Measurements from ENCODE around the gene SERPINA10. TPM values are rescaled to one million over a fixed set of nuclear protein-coding genes. Genes with fewer than 3 reads are reported as not detected.

SERPINA10 gene
- total RNA-seq, 6 donors from 2014 or later, result 0.10 TPM; not detected in 5

DNA sequence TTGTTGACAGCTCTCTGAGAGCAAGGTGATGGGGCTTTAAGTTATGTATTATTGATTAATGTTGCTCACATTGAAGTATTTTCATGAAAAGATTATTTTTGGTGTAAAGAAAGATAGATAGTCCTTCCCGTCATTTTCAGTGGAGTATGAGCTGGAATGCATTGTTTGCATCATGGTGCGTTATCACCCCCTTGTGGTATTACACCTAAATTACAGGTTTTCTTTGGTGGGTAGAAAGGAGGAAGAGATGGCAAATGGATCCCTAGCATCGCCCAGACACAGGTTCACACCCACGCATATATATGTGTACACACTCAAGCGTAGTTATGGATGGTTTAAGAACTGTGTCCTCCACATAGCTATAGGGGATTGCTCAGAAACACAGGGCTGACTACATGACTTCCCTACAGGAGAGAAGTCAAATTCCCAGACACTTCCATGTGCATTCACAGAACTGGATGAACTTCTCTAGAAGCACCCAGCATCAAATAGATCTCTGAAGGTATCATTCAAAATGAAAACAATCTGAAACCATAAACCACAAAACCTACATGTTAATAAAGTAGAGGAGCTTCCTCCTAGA, 14.4 kb upstream of the SERPINA10 start:
- ATAC-seq (ENCODE audit: low FRiP score in 2 of 2) (no peak), DNase-seq (no peak)
- 31 to 48% methylated on average over 5 of the region's 5 CpGs for WGBS, 2 donors
- Histone ChIP-seq H3K36me3 (no peaks in the 10 kb centered on the region), H3K4me1 (no peaks in the 10 kb centered on the region), H3K27me3 (no peaks in the 10 kb centered on the region), H3K4me3 (no peak overlapping the region), H3K27ac (no peak overlapping the region), H3K9me3 (peaks cover 0 to 8% (median 3%) of the 10 kb centered on the region in 4 donors)
- no peak for TF ChIP-seq POLR2A (IDR thresholded peaks at IDR 0.05)
- TF ChIP-seq, protein P1, sequence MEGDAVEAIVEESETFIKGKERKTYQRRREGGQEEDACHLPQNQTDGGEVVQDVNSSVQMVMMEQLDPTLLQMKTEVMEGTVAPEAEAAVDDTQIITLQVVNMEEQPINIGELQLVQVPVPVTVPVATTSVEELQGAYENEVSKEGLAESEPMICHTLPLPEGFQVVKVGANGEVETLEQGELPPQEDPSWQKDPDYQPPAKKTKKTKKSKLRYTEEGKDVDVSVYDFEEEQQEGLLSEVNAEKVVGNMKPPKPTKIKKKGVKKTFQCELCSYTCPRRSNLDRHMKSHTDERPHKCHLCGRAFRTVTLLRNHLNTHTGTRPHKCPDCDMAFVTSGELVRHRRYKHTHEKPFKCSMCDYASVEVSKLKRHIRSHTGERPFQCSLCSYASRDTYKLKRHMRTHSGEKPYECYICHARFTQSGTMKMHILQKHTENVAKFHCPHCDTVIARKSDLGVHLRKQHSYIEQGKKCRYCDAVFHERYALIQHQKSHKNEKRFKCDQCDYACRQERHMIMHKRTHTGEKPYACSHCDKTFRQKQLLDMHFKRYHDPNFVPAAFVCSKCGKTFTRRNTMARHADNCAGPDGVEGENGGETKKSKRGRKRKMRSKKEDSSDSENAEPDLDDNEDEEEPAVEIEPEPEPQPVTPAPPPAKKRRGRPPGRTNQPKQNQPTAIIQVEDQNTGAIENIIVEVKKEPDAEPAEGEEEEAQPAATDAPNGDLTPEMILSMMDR (IDR thresholded peaks at IDR 0.05), result no peak
- TF ChIP-seq POLR2AphosphoS5 (IDR thresholded peaks at IDR 0.05), result no peak
- TF ChIP-seq EP300 (IDR thresholded peaks at IDR 0.05), result no peak

DNA sequence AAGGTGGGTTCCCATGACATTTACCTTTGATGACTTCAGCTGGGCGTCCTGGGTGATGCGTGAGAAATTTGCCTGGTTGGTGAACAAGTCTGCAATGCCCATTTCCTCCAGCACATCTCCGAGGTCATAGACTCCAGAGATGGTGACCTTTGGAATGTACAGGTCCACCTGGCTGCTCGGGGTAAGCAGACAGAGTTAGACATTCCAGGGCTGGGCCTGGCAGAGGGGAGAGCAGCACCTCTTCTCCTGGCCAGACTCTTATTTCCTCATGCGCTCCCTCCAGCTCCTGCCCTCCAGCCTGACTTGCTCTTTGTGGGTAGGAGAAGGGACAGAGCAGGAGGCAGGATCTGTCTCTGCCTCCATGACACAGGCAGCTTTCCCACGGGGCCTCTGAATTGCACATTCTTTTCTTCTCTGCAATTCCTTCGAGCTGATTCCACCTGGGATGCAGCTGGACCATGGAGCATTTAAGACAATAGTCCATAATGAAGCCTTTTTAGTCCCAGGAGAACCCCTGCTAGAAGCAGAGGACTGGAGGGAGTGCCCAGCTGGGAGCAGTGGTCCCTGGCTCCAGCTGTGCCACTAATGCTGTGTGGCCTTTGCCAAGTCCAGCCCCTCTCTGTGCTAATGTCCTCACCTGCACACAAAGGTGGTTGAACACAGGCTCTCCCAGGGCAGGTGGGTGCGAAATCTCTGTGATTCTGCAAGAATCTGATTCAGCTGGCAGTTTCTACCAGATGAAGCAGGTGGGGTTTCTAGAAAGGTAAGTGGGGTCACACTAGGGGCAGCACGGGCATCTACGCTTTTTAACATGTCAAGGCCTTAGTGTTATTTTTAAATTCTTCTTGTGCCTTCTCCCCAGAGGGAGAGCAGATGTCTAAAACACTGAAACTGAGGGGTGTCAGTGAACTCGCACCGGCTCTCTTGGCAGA, 13.2 kb upstream of the SERPINA10 start:
- ATAC-seq (ENCODE audit: low FRiP score in 2 of 2), result no peak
- H3K9me3 ChIP-seq, result peaks cover 0 to 8% (median 3%) of the 10 kb centered on the region in 4 donors
- no peak overlapping the region for H3K27ac ChIP-seq
- TF ChIP-seq, protein P1 (IDR thresholded peaks at IDR 0.05), result no peak
- TF ChIP-seq POLR2AphosphoS5 (IDR thresholded peaks at IDR 0.05) (no peak), POLR2A (IDR thresholded peaks at IDR 0.05) (no peak), EP300 (IDR thresholded peaks at IDR 0.05) (no peak)
- no peaks in the 10 kb centered on the region for H3K36me3 ChIP-seq
- DNase-seq, result no peak
- H3K4me1 ChIP-seq, result no peaks in the 10 kb centered on the region
- no peak overlapping the region for H3K4me3 ChIP-seq
- no peaks in the 10 kb centered on the region for H3K27me3 ChIP-seq
- 71 to 86% methylated on average over 12 of the region's 12 CpGs for whole genome bisulfite sequencing, 2 donors

DNA sequence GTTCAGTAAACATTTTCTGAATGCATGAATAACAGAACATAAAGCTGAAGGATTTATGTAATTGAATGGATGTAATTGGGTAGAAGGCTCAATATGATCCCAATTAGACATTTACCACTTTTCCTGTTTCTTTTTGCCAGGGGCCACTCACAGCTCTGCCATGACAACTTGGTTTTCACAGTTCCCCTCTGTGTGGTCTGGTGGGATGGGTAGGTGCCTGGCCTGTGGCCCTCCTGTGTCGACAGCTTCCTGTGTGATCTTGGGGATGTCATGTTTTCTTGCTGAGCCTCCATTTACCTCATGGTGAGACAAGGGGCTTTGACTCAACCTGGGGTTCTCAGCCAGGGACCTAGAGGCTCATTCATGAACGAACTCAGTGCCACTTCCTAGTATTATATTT, 12.6 kb upstream of the SERPINA10 start:
- no peaks in the 10 kb centered on the region for H3K36me3 ChIP-seq
- TF ChIP-seq, protein P1 (IDR thresholded peaks at IDR 0.05), result no peak
- TF ChIP-seq POLR2A (IDR thresholded peaks at IDR 0.05) (no peak), POLR2AphosphoS5 (IDR thresholded peaks at IDR 0.05) (no peak), EP300 (IDR thresholded peaks at IDR 0.05) (no peak)
- no peak for ATAC-seq (ENCODE audit: low FRiP score in 2 of 2)
- no peaks in the 10 kb centered on the region for H3K27me3 ChIP-seq
- no peak for DNase-seq
- no peaks in the 10 kb centered on the region for H3K4me1 ChIP-seq
- peaks cover 0 to 8% (median 3%) of the 10 kb centered on the region in 4 donors for H3K9me3 ChIP-seq
- 73 to 82% methylated on average over 2 of the region's 2 CpGs for WGBS, 2 donors
- H3K27ac ChIP-seq, result no peak overlapping the region
- H3K4me3 ChIP-seq, result no peak overlapping the region

DNA sequence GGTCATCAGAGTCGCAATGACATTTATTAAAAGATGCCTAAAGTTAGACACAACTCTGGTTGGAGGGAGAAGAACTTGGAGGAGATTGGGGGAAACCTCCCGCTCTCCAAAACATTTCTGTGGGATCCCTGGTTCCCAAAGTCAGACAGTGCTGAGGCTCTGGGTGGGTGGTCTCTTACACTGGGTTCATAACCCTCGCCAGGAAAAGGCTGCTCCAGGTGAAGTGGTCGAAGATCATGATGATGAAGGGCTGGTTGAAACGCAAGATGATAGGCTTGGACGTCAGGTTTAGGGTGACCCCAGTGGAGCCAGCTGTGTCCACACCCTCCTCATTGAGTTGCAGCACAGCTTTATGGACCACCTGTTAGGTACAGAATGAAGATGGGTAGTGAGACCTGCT, 11.2 kb upstream of the SERPINA10 start:
- peaks cover 0 to 8% (median 3%) of the 10 kb centered on the region in 4 donors for H3K9me3 ChIP-seq
- TF ChIP-seq EP300 (IDR thresholded peaks at IDR 0.05), result no peak
- H3K27ac ChIP-seq, result no peak overlapping the region
- ATAC-seq (ENCODE audit: low FRiP score in 2 of 2) (no peak), DNase-seq (no peak)
- no peaks in the 10 kb centered on the region for H3K36me3 ChIP-seq
- no peaks in the 10 kb centered on the region for H3K4me1 ChIP-seq
- WGBS, 2 donors, result 86 to 91% methylated on average over 6 of the region's 6 CpGs
- no peaks in the 10 kb centered on the region for H3K27me3 ChIP-seq
- no peak overlapping the region for H3K4me3 ChIP-seq

DNA sequence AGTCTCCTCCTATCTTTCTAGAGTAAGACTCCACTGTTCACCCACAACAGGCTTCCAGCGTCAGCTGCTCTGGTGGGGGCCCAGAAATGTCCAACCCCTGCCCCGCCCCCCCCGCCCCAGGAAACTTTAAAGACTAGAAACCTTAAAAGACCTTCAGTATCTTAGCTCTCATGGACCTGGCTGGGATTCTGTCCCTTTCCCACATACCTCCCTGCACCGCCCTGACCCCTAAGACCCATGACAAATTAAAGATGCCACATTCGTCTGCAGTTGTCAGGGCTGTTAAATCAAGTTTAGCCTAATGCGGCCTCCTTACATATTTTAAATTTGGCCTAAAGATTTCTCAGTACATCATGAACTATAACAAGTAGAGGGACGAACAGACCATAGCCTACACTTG, 10.0 kb upstream of the SERPINA10 start:
- H3K27ac ChIP-seq, result no peak overlapping the region
- no peaks in the 10 kb centered on the region for H3K36me3 ChIP-seq
- no peaks in the 10 kb centered on the region for H3K4me1 ChIP-seq
- H3K9me3 ChIP-seq, result peaks cover 0 to 6% (median 3%) of the 10 kb centered on the region in 4 donors
- H3K27me3 ChIP-seq, result no peaks in the 10 kb centered on the region
- DNase-seq (no peak), ATAC-seq (ENCODE audit: low FRiP score in 2 of 2) (no peak)
- no peak overlapping the region for H3K4me3 ChIP-seq
- 85 to 88% methylated on average over 7 of the region's 7 CpGs for WGBS, 2 donors
- TF ChIP-seq EP300 (IDR thresholded peaks at IDR 0.05) (no peak), POLR2AphosphoS5 (IDR thresholded peaks at IDR 0.05) (no peak), POLR2A (IDR thresholded peaks at IDR 0.05) (no peak)
- TF ChIP-seq, protein P1 (IDR thresholded peaks at IDR 0.05), result no peak
